Measurements from ENCODE around the gene MXD3. TPM values are rescaled to one million over a fixed set of nuclear protein-coding genes. Genes with fewer than 3 reads are reported as not detected.

The MXD3 gene
- total and polyA plus RNA-seq, 2 of the 4 experiments (the other 2 are of a cell fraction), result 7.3 to 12.9 TPM

GRCh38 chr5:177343777-177344176 lies 32.1 kb upstream of the MXD3 start:
- ChIA-PET POLR2A (ENCODE audit: unreplicated experiment) (no interaction called here), CTCF (no interaction called here)
- Histone ChIP-seq H4K20me1 (ENCODE audit: insufficient read depth, low read length) (peaks cover 19% of the 10 kb centered on the region; the same call in 1 of the 2 replicates), H3K27me3 (ENCODE audit: control insufficient read depth, insufficient read depth, low read length) (no peaks in the 10 kb centered on the region), H3K27ac (ENCODE audit: insufficient read depth, low read length) (no peak overlapping the region), H2AK9ac (replicated peaks; ENCODE audit: low read depth, low read length, poor library complexity) (no peak overlapping the region), H3K23ac (ENCODE audit: low read depth, low read length) (no peak overlapping the region), H3K36me3 (ENCODE audit: control insufficient read depth, insufficient read depth, low read length) (peaks cover 12% of the 10 kb centered on the region), H3K4me3 (ENCODE audit: insufficient read depth, low read depth, low read length) (no peak overlapping the region), H3K79me1 (ENCODE audit: low read depth in 1 of 2, low read length in 2 of 2) (peaks cover 41 to 50% of the 10 kb centered on the region in 2 experiments), H2AFZ (replicated peaks; ENCODE audit: low read length, poor library complexity) (no peak overlapping the region), H3K9me3 (ENCODE audit: control insufficient read depth, insufficient read depth, low read length) (no peaks in the 10 kb centered on the region), H3K14ac (replicated peaks; ENCODE audit: low read depth, low read length) (no peak overlapping the region), H3K9ac (ENCODE audit: low read depth, low read length) (no peak overlapping the region), H4K8ac (ENCODE audit: low read depth in 2 of 2, low read length in 2 of 2) (no peak overlapping the region), H3K4me2 (ENCODE audit: low read depth, low read length) (no peak overlapping the region), H4K91ac (ENCODE audit: insufficient read depth, low read depth, low read length) (no peak overlapping the region), H2BK5ac (ENCODE audit: low read depth, low read length, poor library complexity, severe bottlenecking) (no peak overlapping the region), H3K56ac (ENCODE audit: extremely low read depth, insufficient read depth, low read length) (no peak overlapping the region), H3K4me1 (ENCODE audit: control insufficient read depth, insufficient read depth, low read length) (peaks cover 9% of the 10 kb centered on the region), H2BK15ac (ENCODE audit: low read depth, low read length) (no peak overlapping the region), H4K5ac (ENCODE audit: low read depth, low read length) (no peak overlapping the region), H3K9me1 (ENCODE audit: insufficient read depth, low read length) (peaks cover 12% of the 10 kb centered on the region; the same call in 1 of the 2 replicates), H2AK5ac (ENCODE audit: low read depth, low read length) (no peak overlapping the region), H3K4ac (ENCODE audit: low read depth, low read length) (no peak overlapping the region), H3K18ac (ENCODE audit: low read depth, low read length) (no peak overlapping the region), H2BK20ac (ENCODE audit: low read depth, low read length) (no peak overlapping the region), H2BK120ac (ENCODE audit: low read depth, low read length) (no peak overlapping the region)
- dilution Hi-C loops (cut with HindIII; ENCODE audit: low sequenced_read_pairs, unreplicated experiment) (no loop called here), intact Hi-C loops (cut with micrococcal nuclease) (no loop called here), in situ Hi-C loops (cut with MboI; ENCODE audit: low sequenced_read_pairs) (no loop called here)
- no peak for ATAC-seq (ENCODE audit: low read depth)
- TF ChIP-seq RCOR1 (IDR thresholded peaks at IDR 0.05; ENCODE audit: insufficient replicate concordance, low read length) (no peak), RAD21 (IDR thresholded peaks at IDR 0.05; ENCODE audit: low read length) (no peak), CHD1 (IDR thresholded peaks at IDR 0.05; ENCODE audit: low read depth, low read length) (no peak), SMC3 (IDR thresholded peaks at IDR 0.05; ENCODE audit: low read depth, low read length) (no peak), FOS (IDR thresholded peaks at IDR 0.05; ENCODE audit: low read depth, low read length) (no peak), CTCF (conservative IDR thresholded peaks at IDR 0.05; ENCODE audit: low read depth, low read length) (no peak), RFX5 (IDR thresholded peaks at IDR 0.05; ENCODE audit: low read depth, low read length) (no peak), USF2 (IDR thresholded peaks at IDR 0.05; ENCODE audit: low read depth, low read length) (no peak), BHLHE40 (IDR thresholded peaks at IDR 0.05; ENCODE audit: low read depth, low read length) (no peak), MXI1 (IDR thresholded peaks at IDR 0.05; ENCODE audit: borderline replicate concordance, low read depth, low read length) (no peak), ELK1 (IDR thresholded peaks at IDR 0.05; ENCODE audit: borderline replicate concordance, low read depth, low read length) (no peak), CEBPB (IDR thresholded peaks at IDR 0.05; ENCODE audit: low read depth, low read length) (no peak), MAFK (IDR thresholded peaks at IDR 0.05; ENCODE audit: low read depth, low read length) (no peak), NFE2L2 (IDR thresholded peaks at IDR 0.05; ENCODE audit: low read depth, low read length) (no peak), POLR2A (IDR thresholded peaks at IDR 0.05; ENCODE audit: low read depth, low read length) (no peak)
- DNase-seq, result no peak
- BruUV-seq (replicated peaks), result no TSS peak
- 94% methylated on average over 3 of the region's 6 CpGs; no CpG with 5 or more reads in 1 of the 2 experiments for WGBS, 2 experiments (ENCODE audit: extremely low coverage in 2 of 2, insufficient read length in 1 of 2)
